Measurements from ENCODE around the gene MED15. TPM values are rescaled to one million over a fixed set of nuclear protein-coding genes. Genes with fewer than 3 reads are reported as not detected.

Gene MED15
- total RNA-seq, 1 donor from 2014 or later: 11.4 TPM

GRCh38 chr22:20522134-20523004, 15.0 kb downstream of the MED15 start:
- Histone ChIP-seq H3K9me3 (ENCODE audit: low read depth) (no peaks in the 10 kb centered on the region), H3K4me2 (no peak overlapping the region), H3F3A (ENCODE audit: low read depth) (no peaks in the 10 kb centered on the region), H3K79me2 (ENCODE audit: low read depth) (peaks cover 69% of the 10 kb centered on the region), H3K4me3 (no peak overlapping the region), H3K36me3 (no peaks in the 10 kb centered on the region), H3K4me1 (peaks cover 5% of the 10 kb centered on the region), H3K9ac (no peak overlapping the region), H3K27ac (no peak overlapping the region), H3K27me3 (no peaks in the 10 kb centered on the region), H4K20me1 (ENCODE audit: low read depth) (peaks cover 64% of the 10 kb centered on the region), H2AFZ (replicated peaks) (no peak overlapping the region)
- Mint-ChIP-seq H3K9me3 (no peaks in the 10 kb centered on the region), H3K4me3 (no peak overlapping the region), H3K4me1 (peaks cover 13% of the 10 kb centered on the region), H3K27ac (peak overlapping the region; percentile 39), H3K27me3 (ENCODE audit: insufficient read depth, low read depth) (peaks cover 2% of the 10 kb centered on the region), H3K36me3 (peaks cover 19% of the 10 kb centered on the region)
- no peak for TF ChIP-seq EZH2phosphoT487 (IDR thresholded peaks at IDR 0.05)
- TF ChIP-seq CTCF (IDR thresholded peaks at IDR 0.05): no peak
- DNase-seq (ENCODE audit: low spot score): no peak

GRCh38 chr22:20523086-20523983, 15.9 kb downstream of the MED15 start:
- Mint-ChIP-seq H3K27me3 (ENCODE audit: insufficient read depth, low read depth) (peaks cover 2% of the 10 kb centered on the region), H3K36me3 (peaks cover 20% of the 10 kb centered on the region), H3K9me3 (peaks cover 4% of the 10 kb centered on the region), H3K4me3 (no peak overlapping the region), H3K4me1 (peaks cover 11% of the 10 kb centered on the region), H3K27ac (no peak overlapping the region)
- Histone ChIP-seq H3K36me3 (no peaks in the 10 kb centered on the region), H3K27me3 (no peaks in the 10 kb centered on the region), H3K27ac (no peak overlapping the region), H3K9ac (no peak overlapping the region), H3F3A (ENCODE audit: low read depth) (no peaks in the 10 kb centered on the region), H3K4me3 (no peak overlapping the region), H3K79me2 (ENCODE audit: low read depth) (peaks cover 69% of the 10 kb centered on the region), H4K20me1 (ENCODE audit: low read depth) (peaks cover 54% of the 10 kb centered on the region), H3K9me3 (ENCODE audit: low read depth) (no peaks in the 10 kb centered on the region), H3K4me2 (no peak overlapping the region), H2AFZ (replicated peaks) (no peak overlapping the region), H3K4me1 (peaks cover 5% of the 10 kb centered on the region)
- no peak for DNase-seq (ENCODE audit: low spot score)
- no peak for TF ChIP-seq CTCF (IDR thresholded peaks at IDR 0.05)

GRCh38 chr22:20524004-20524481, 16.6 kb downstream of the MED15 start:
- H3K4me1 ChIP-seq: peaks cover 5% of the 10 kb centered on the region
- no peaks in the 10 kb centered on the region for H3K27me3 ChIP-seq
- no peaks in the 10 kb centered on the region for H3F3A ChIP-seq (ENCODE audit: low read depth)
- H3K9me3 ChIP-seq (ENCODE audit: low read depth): no peaks in the 10 kb centered on the region
- H3K27ac ChIP-seq: no peak overlapping the region
- Mint-ChIP-seq H3K36me3 (peaks cover 18% of the 10 kb centered on the region), H3K27ac (peak overlapping the region; percentile 22), H3K27me3 (ENCODE audit: insufficient read depth, low read depth) (peaks cover 2% of the 10 kb centered on the region), H3K4me1 (peaks cover 11% of the 10 kb centered on the region), H3K4me3 (no peak overlapping the region), H3K9me3 (peaks cover 4% of the 10 kb centered on the region)
- no peaks in the 10 kb centered on the region for H3K36me3 ChIP-seq
- H3K4me2 ChIP-seq: no peak overlapping the region
- H3K4me3 ChIP-seq: no peak overlapping the region
- DNase-seq (ENCODE audit: low spot score): no peak
- peaks cover 47% of the 10 kb centered on the region for H4K20me1 ChIP-seq (ENCODE audit: low read depth)
- H2AFZ ChIP-seq (replicated peaks): no peak overlapping the region
- peaks cover 76% of the 10 kb centered on the region for H3K79me2 ChIP-seq (ENCODE audit: low read depth)
- no peak for TF ChIP-seq CTCF (IDR thresholded peaks at IDR 0.05)
- no peak for TF ChIP-seq EZH2 (IDR thresholded peaks at IDR 0.05)
- TF ChIP-seq EZH2phosphoT487 (IDR thresholded peaks at IDR 0.05): no peak
- H3K9ac ChIP-seq: no peak overlapping the region

All from neural progenitor cell (in vitro differentiated cells).